K562 (cell line): Measurements from ENCODE around the gene UBXN2A. TPM values are rescaled to one million over a fixed set of nuclear protein-coding genes. Genes with fewer than 3 reads are reported as not detected.

Source experiments
- ATAC-seq: fragments of 200-7000 bp; cut with Tn5 transposase; 3 replicates; pipeline ENCODE4 v1.9.1; 2020; ENCODE audit warnings: moderate library complexity
- BruUV-seq: library from RNA; stranded (reverse); fragments of 400-500 nt; replicated peaks from 2 replicates; lab custom pipeline; 2021; lab: Mats Ljungman, UMichigan
- CTCF ChIA-PET: fragments of 300-600 bp; formaldehyde crosslinking; extraction: SDS; loops from one replicate; lab custom pipeline; 2021; ENCODE audit warnings: low intra/inter-chr PET ratio; lab: Yijun Ruan, JAX
- POLR2A ChIA-PET: fragments of 300-600, 350-650 bp; sonication (Branson Sonifier 250); formaldehyde crosslinking; extraction: SDS; loops from one replicate; lab custom pipeline; 2021; ENCODE audit warnings: antibody characterized with exemption, inconsistent platforms; lab: Yijun Ruan, JAX
- DNase-seq, 4 experiments: peaks; one replicate each; pipeline versions ENCODE4 v3.0.0 to v3.0.0-alpha.2; 2011 to 2018; ENCODE audit warnings: low spot score in 3 of 4, mixed read lengths in 3 of 4; ENCODE audit errors: extremely low read depth in 1 of 4
- FAIRE-seq: peaks from 2 replicates; lab custom pipeline; 2011; peaks lifted over from hg19 to GRCh38; lab: Jason Lieb, UNC
- H2AFZ ChIP-seq: 2 replicates; pipeline ENCODE4 v1.6.0; 2011; ENCODE audit warnings: low read depth, low read length, control low read depth, inconsistent platforms
- H3K27ac ChIP-seq: fragments of 200-600 bp; 3 replicates; pipeline ENCODE4 v1.8.0; 2011; ENCODE audit warnings: low read depth, mild to moderate bottlenecking, control low read depth, inconsistent platforms, low read length, moderate library complexity, mixed read lengths; ENCODE audit errors: extremely low read depth
- H3K27me3 ChIP-seq, 2 experiments: fragments of 300-600 bp in 1 of 2; 2 replicates in 1 of 2; 3 replicates in 1 of 2; pipeline versions ENCODE4 v1.6.0 to v1.8.0; 2011; ENCODE audit warnings: inconsistent platforms in 2 of 2, low read length in 2 of 2, mild to moderate bottlenecking in 1 of 2, mixed read lengths in 1 of 2, moderate library complexity in 1 of 2; ENCODE audit not compliant: control insufficient read depth in 2 of 2, insufficient read depth in 2 of 2
- H3K36me3 ChIP-seq: fragments of 300-600 bp; 3 replicates; pipeline ENCODE4 v1.8.0; 2011; ENCODE audit warnings: mild to moderate bottlenecking, low read length, inconsistent platforms; ENCODE audit not compliant: control insufficient read depth, insufficient read depth
- H3K4me1 ChIP-seq, 2 experiments: fragments of 200-600 bp in 1 of 2; replicated peaks in 1 of 2; 2 replicates in 1 of 2; 3 replicates in 1 of 2; pipeline versions ENCODE4 v1.5.1 to v1.8.0; 2011; ENCODE audit warnings: inconsistent platforms in 2 of 2, low read length in 2 of 2, mild to moderate bottlenecking in 1 of 2, mixed read lengths in 1 of 2, moderate library complexity in 1 of 2; ENCODE audit not compliant: control insufficient read depth in 2 of 2, insufficient read depth in 2 of 2
- H3K4me2 ChIP-seq: 2 replicates; pipeline ENCODE4 v1.6.1; 2011; ENCODE audit warnings: low read length, control low read depth, inconsistent platforms, mixed read lengths; ENCODE audit not compliant: insufficient read depth
- H3K4me3 ChIP-seq: fragments of 200-600 bp; sonication (generic), shearing (Covaris generic); 2 replicates; pipeline ENCODE4 v1.5.1; 2016; ENCODE audit warnings: control low read depth, inconsistent platforms
- H3K79me2 ChIP-seq: fragments of 200-600 bp; 3 replicates; pipeline ENCODE4 v1.8.0; 2011; ENCODE audit warnings: low read length, inconsistent platforms; ENCODE audit not compliant: control insufficient read depth, insufficient read depth
- H3K9ac ChIP-seq, 2 experiments: 2 replicates each; pipeline versions ENCODE4 v1.6.0 to v1.6.1; 2011; ENCODE audit warnings: low read depth in 2 of 2, low read length in 2 of 2, control low read depth in 1 of 2, inconsistent platforms in 1 of 2, mild to moderate bottlenecking in 1 of 2, mixed read lengths in 1 of 2; ENCODE audit not compliant: insufficient read depth in 1 of 2
- H3K9me1 ChIP-seq: one replicate; pipeline ENCODE4 v1.6.0; 2011; ENCODE audit warnings: inconsistent platforms, mild to moderate bottlenecking, low read length, moderate library complexity; ENCODE audit not compliant: control insufficient read depth, insufficient read depth
- H3K9me3 ChIP-seq: replicated peaks from 2 replicates; pipeline ENCODE4 v1.5.1; 2011; ENCODE audit warnings: low read depth, low read length, inconsistent platforms; ENCODE audit not compliant: control insufficient read depth, insufficient read depth
- H4K20me1 ChIP-seq: replicated peaks from 2 replicates; pipeline ENCODE4 v1.6.1; 2011; ENCODE audit warnings: low read length, inconsistent platforms, mixed read lengths; ENCODE audit not compliant: control insufficient read depth, insufficient read depth
- CBFB ChIP-seq: sonication (generic); formaldehyde crosslinking; IDR thresholded peaks from 2 replicates; pipeline ENCODE4 v1.4.0; 2020; ENCODE audit warnings: mild to moderate bottlenecking, missing genetic modification reagents
- CTCF ChIP-seq, 3 experiments: IDR thresholded peaks in 2 of 3; conservative IDR thresholded peaks in 1 of 3; 2 replicates each; pipeline ENCODE4 v1.5.1; 2011 to 2012; ENCODE audit warnings: low read length in 3 of 3, mild to moderate bottlenecking in 3 of 3, control low read depth in 2 of 3, improper control_type of control experiment in 1 of 3, inconsistent platforms in 1 of 3, low read depth in 1 of 3, mixed read lengths in 1 of 3, moderate library complexity in 1 of 3; ENCODE audit not compliant: insufficient read depth in 2 of 3
- MAFF ChIP-seq: IDR thresholded peaks from 2 replicates; pipeline ENCODE4 v1.6.1; 2012; ENCODE audit warnings: low read length, improper control_type of control experiment
- MAFG ChIP-seq: fragments of 450-650 bp; conservative IDR thresholded peaks from 2 replicates; pipeline ENCODE4 v1.6.1; 2016; ENCODE audit warnings: missing genetic modification characterization, missing compliant biosample characterization
- MXI1 ChIP-seq: IDR thresholded peaks from 2 replicates; pipeline ENCODE4 v1.6.1; 2011; ENCODE audit warnings: low read depth, mild to moderate bottlenecking, improper control_type of control experiment, low read length
- NRF1 ChIP-seq, 2 experiments: fragments of 450-650 bp; IDR thresholded peaks in 1 of 2; conservative IDR thresholded peaks in 1 of 2; 2 replicates each; pipeline ENCODE4 v1.6.1; 2014; ENCODE audit warnings: mild to moderate bottlenecking in 2 of 2
- PBX2 ChIP-seq, 2 experiments: IDR thresholded peaks in 1 of 2; conservative IDR thresholded peaks in 1 of 2; 2 replicates each; pipeline ENCODE4 v1.6.1; 2016; ENCODE audit warnings: low read depth in 2 of 2, mild to moderate bottlenecking in 1 of 2, missing compliant biosample characterization in 1 of 2, missing genetic modification characterization in 1 of 2, moderate library complexity in 1 of 2
- SMC3 ChIP-seq: conservative IDR thresholded peaks from 2 replicates; pipeline ENCODE4 v1.6.1; 2011; ENCODE audit warnings: low read depth, low read length, improper control_type of control experiment; ENCODE audit not compliant: insufficient read depth
- ZNF274 ChIP-seq: IDR thresholded peaks from 2 replicates; pipeline ENCODE4 v1.6.1; 2011; ENCODE audit warnings: low read depth, mild to moderate bottlenecking, low read length, moderate library complexity, borderline replicate concordance
- ZNF316 ChIP-seq: fragments of 450-650 bp; IDR thresholded peaks from 2 replicates; pipeline ENCODE4 v1.6.1; 2016
- WGBS: fragments of 100-300 bp; shearing (Covaris generic); methylation state at CpG from one replicate; pipeline ENCODE4 v1.1.6; 2016; ENCODE audit warnings: low coverage, mixed read lengths; ENCODE audit not compliant: insufficient coverage; ENCODE audit errors: missing lambda C conversion rate; 5-methylcytosine and 5-hydroxymethylcytosine counted together
- in situ Hi-C: fragments of 300-500 bp; cut with MboI; formaldehyde crosslinking; loops from 4 replicates; pipeline ENCODE4 v1.15.0; 2018; ENCODE audit warnings: inconsistent platforms, mixed read lengths
- intact Hi-C: fragments of 100-400 bp; cut with micrococcal nuclease; formaldehyde crosslinking; loops from 2 replicates; pipeline ENCODE4 v1.14.2; 2022
- polyA plus RNA-seq, 8 experiments: library from polyadenylated mRNA; depleted of rRNA in 4 of 8; stranded (reverse) in 5 of 8; unstranded in 3 of 8; fragments of >200 nt; fragmentation: Nextera tagmentation in 2 of 8; fragmentation: Illumina TruSeq in 1 of 8; extraction: Ambion mirVana in 2 of 8; extraction: Trizol in 1 of 8; gene quantifications; 2 replicates each; pipeline versions ENCODE4 v1.2.1 to v1.2.3, GENCODE V29; 2011 to 2014; ENCODE audit warnings: inconsistent platforms in 1 of 8, missing spikeins in 1 of 8
- total RNA-seq, 7 experiments: library from RNA; depleted of rRNA in 6 of 7; stranded (reverse); fragments of >200 nt in 6 of 7; fragmentation: Illumina TruSeq in 2 of 7; extraction: Trizol in 2 of 7; gene quantifications; 2 replicates each; pipeline versions ENCODE4 v1.2.1 to v1.2.3, GENCODE V29; 2011 to 2021; ENCODE audit warnings: low replicate concordance in 1 of 7

Gene UBXN2A
- total and polyA plus RNA-seq, 9 of the 15 experiments (the other 6 are each of a cell fraction or from before 2014, with no cell fraction given), result 3.4 to 25.6 (median 16.0) TPM

- TF ChIP-seq ZNF316 (peak; percentile 54; the same call in 1 of the 2 replicates), CBFB (CRISPR knock-in tag) (no peak), ZNF274 (no peak), MAFG (tag) (0 out of 2 replicates have a peak, but pooled peaks have one; percentile 14), MAFF (peak; percentile 28; the same call in 1 of the 2 replicates), NRF1 (conservative IDR thresholded peaks at IDR 0.05 in 1 of 2, IDR thresholded peaks at IDR 0.05 in 1 of 2) (no peak)
- H3K79me2 ChIP-seq, result no peaks in the 10 kb centered on the region
Observed at GRCh38 chr2:23976883-23977282, 36.6 kb downstream of the UBXN2A start.

DNA sequence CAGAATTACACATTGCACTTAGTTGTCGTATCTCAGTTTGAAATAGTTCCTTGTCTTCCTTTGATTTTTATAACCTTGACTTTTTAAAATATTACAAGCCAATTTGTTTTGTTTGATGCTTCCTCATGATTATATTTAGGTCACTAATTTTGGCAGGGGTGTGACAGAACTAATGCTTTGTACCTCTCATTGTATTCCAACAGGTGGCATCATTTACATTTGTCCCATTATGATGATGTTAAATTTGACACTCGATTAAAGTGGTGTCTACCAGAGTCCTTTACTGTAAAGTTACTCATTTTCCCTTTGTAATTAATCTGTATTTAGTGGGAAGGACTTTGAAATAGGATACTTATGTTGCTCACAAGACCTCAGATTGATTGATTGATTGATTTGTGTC is 48.1 kb downstream of the UBXN2A start:
- DNase-seq (peak in 1 of 4 experiments; percentile 37), ATAC-seq (peak; percentile 88), FAIRE-seq (peak; percentile 48)
- H3K4me1 ChIP-seq, result no peaks in the 10 kb centered on the region
- H4K20me1 ChIP-seq, result no peaks in the 10 kb centered on the region
- intact Hi-C loops (no loop called here), in situ Hi-C loops (no loop called here)
- no peaks in the 10 kb centered on the region for H3K79me2 ChIP-seq
- no peak overlapping the region for H2AFZ ChIP-seq
- H3K9ac ChIP-seq, result no peak overlapping the region
- no peaks in the 10 kb centered on the region for H3K9me3 ChIP-seq
- H3K4me2 ChIP-seq, result no peak overlapping the region
- POLR2A ChIA-PET, result no interaction called here
- CTCF ChIA-PET, result interaction anchor here (0.6 to 0.7 kb wide), 2 partner anchors 96 to 176 kb away, joined by 3 read pairs; no protein-coding TSS in a partner anchor
- BruUV-seq, result no TSS peak
- H3K4me3 ChIP-seq, result no peak overlapping the region
- 52% methylated on average over 2 of the region's 2 CpGs for WGBS
- no peaks in the 10 kb centered on the region for H3K27me3 ChIP-seq
- peaks cover 24% of the 10 kb centered on the region for H3K36me3 ChIP-seq
- no peak overlapping the region for H3K27ac ChIP-seq
- no peaks in the 10 kb centered on the region for H3K9me1 ChIP-seq
- TF ChIP-seq CTCF (IDR thresholded peaks at IDR 0.05 in 2 of 3, conservative IDR thresholded peaks at IDR 0.05 in 1 of 3; ENCODE audit: insufficient read depth in 2 of 3, low read depth in 1 of 3, low read length in 3 of 3) (peak; percentile 34 to 73 (median 40); a peak in 4 of 6 replicates), SMC3 (peak; percentile 39; the same call in 1 of the 2 replicates), MXI1 (no peak), PBX2 (CRISPR knock-in tag; IDR thresholded peaks at IDR 0.05; ENCODE audit: low read depth) (no peak), PBX2 (tag; conservative IDR thresholded peaks at IDR 0.05; ENCODE audit: low read depth) (0 out of 2 replicates have a peak, but pooled peaks have one; percentile 13)

More at GRCh38 chr2:23976883-23977282, 36.6 kb downstream of the UBXN2A start:
- Histone ChIP-seq H2AFZ (no peak overlapping the region), H3K36me3 (peaks cover 41% of the 10 kb centered on the region; the same call in 2 of the 3 replicates), H3K9ac (no peak overlapping the region), H4K20me1 (no peaks in the 10 kb centered on the region), H3K4me1 (no peaks in the 10 kb centered on the region), H3K27me3 (no peaks in the 10 kb centered on the region), H3K9me3 (no peaks in the 10 kb centered on the region), H3K4me2 (no peak overlapping the region), H3K27ac (no peak overlapping the region), H3K4me3 (no peak overlapping the region), H3K9me1 (no peaks in the 10 kb centered on the region)
- DNase-seq (no peak), FAIRE-seq (no peak), ATAC-seq (no peak)
- ChIA-PET CTCF (no interaction called here), POLR2A (no interaction called here)
- no TSS peak for BruUV-seq
- WGBS, result 96% methylated on average over 8 of the region's 8 CpGs
- in situ Hi-C loops, result no loop called here
- intact Hi-C loops, result no loop called here
